Neuronal stem cell (in vitro differentiated cells): ENCODE data around the gene UNKL.
A peak's percentile ranks its signal among the peaks of the same experiment; 100 is the strongest.

Source experiments
- DNase-seq: peaks from one replicate; pipeline ENCODE4 v3.0.0-alpha.2; 2013; ENCODE audit warnings: low spot score
- H2AFZ ChIP-seq: one replicate; pipeline ENCODE4 v1.6.1; 2013; ENCODE audit warnings: mild to moderate bottlenecking, low read length, inconsistent platforms
- H2AK5ac ChIP-seq: 2 replicates; pipeline ENCODE4 v1.6.1; 2013; ENCODE audit warnings: low read depth, mild to moderate bottlenecking, inconsistent platforms, low read length, moderate library complexity, mixed read lengths
- H2BK120ac ChIP-seq: 2 replicates; pipeline ENCODE4 v1.6.1; 2013; ENCODE audit warnings: low read depth, mild to moderate bottlenecking, inconsistent platforms, low read length, moderate library complexity, mixed read lengths
- H2BK12ac ChIP-seq: one replicate; pipeline ENCODE4 v1.6.1; 2013; ENCODE audit warnings: low read length, inconsistent platforms
- H2BK15ac ChIP-seq: 2 replicates; pipeline ENCODE4 v1.6.1; 2013; ENCODE audit warnings: mild to moderate bottlenecking, low read length, inconsistent platforms, mixed read lengths
- H2BK5ac ChIP-seq: one replicate; pipeline ENCODE4 v1.6.1; 2013; ENCODE audit warnings: inconsistent platforms, mild to moderate bottlenecking, low read length, moderate library complexity
- H3K14ac ChIP-seq: one replicate; pipeline ENCODE4 v1.6.1; 2013; ENCODE audit warnings: low read length, inconsistent platforms
- H3K18ac ChIP-seq: 2 replicates; pipeline ENCODE4 v1.6.1; 2013; ENCODE audit warnings: low read length, inconsistent platforms
- H3K23ac ChIP-seq: 2 replicates; pipeline ENCODE4 v1.6.1; 2013; ENCODE audit warnings: low read depth, mild to moderate bottlenecking, mixed read lengths, low read length, inconsistent platforms; ENCODE audit not compliant: poor library complexity
- H3K27ac ChIP-seq: replicated peaks from 3 replicates; pipeline ENCODE4 v1.5.1; 2013; ENCODE audit warnings: low read length, inconsistent platforms
- H3K27me3 ChIP-seq, 3 experiments: 2 replicates each; pipeline ENCODE4 v1.6.1; 2013; ENCODE audit warnings: low read length in 3 of 3, mild to moderate bottlenecking in 2 of 3, inconsistent platforms in 1 of 3, low read depth in 1 of 3, mixed read lengths in 1 of 3, moderate library complexity in 1 of 3; ENCODE audit not compliant: control insufficient read depth in 3 of 3, insufficient read depth in 3 of 3
- H3K36me3 ChIP-seq, 2 donors: replicated peaks in 1 of 2; 2 replicates each; pipeline ENCODE4 v1.6.1; 2013; ENCODE audit warnings: low read length in 2 of 2; ENCODE audit not compliant: control insufficient read depth in 2 of 2, insufficient read depth in 2 of 2
- H3K4ac ChIP-seq: 2 replicates; pipeline ENCODE4 v1.6.1; 2013; ENCODE audit warnings: inconsistent platforms, mild to moderate bottlenecking, low read length, moderate library complexity
- H3K4me1 ChIP-seq, 2 donors: 1 replicate in 1 of 2; 2 replicates in 1 of 2; pipeline ENCODE4 v1.6.1; 2013; ENCODE audit warnings: low read length in 2 of 2, low read depth in 1 of 2; ENCODE audit not compliant: control insufficient read depth in 2 of 2, insufficient read depth in 1 of 2
- H3K4me2 ChIP-seq: one replicate; pipeline ENCODE4 v1.6.1; 2013; ENCODE audit warnings: mild to moderate bottlenecking, low read length, inconsistent platforms; ENCODE audit not compliant: insufficient read depth, poor library complexity, severe bottlenecking
- H3K4me3 ChIP-seq, 2 donors: 2 replicates each; pipeline ENCODE4 v1.5.1; 2013; ENCODE audit warnings: low read length in 2 of 2, mild to moderate bottlenecking in 2 of 2, inconsistent platforms in 1 of 2, moderate library complexity in 1 of 2
- H3K79me1 ChIP-seq: one replicate; pipeline ENCODE4 v1.6.1; 2013; ENCODE audit warnings: low read depth, mild to moderate bottlenecking, inconsistent platforms, low read length, moderate library complexity
- H3K9ac ChIP-seq: one replicate; pipeline ENCODE4 v1.6.1; 2013; ENCODE audit warnings: mild to moderate bottlenecking, low read depth, low read length, inconsistent platforms; ENCODE audit not compliant: poor library complexity
- H3K9me3 ChIP-seq, 2 donors: replicated peaks in 1 of 2; 2 replicates each; pipeline versions ENCODE3 to v1.6.1; 2013; ENCODE audit warnings: low read length in 2 of 2, mild to moderate bottlenecking in 2 of 2, inconsistent platforms in 1 of 2, low read depth in 1 of 2, mixed read lengths in 1 of 2, moderate library complexity in 1 of 2; ENCODE audit not compliant: control insufficient read depth in 2 of 2, insufficient read depth in 1 of 2
- H4K8ac ChIP-seq: one replicate; pipeline ENCODE4 v1.6.1; 2013; ENCODE audit warnings: low read depth, mild to moderate bottlenecking, inconsistent platforms, low read length, moderate library complexity
- H4K91ac ChIP-seq: one replicate; pipeline ENCODE4 v1.6.1; 2013; ENCODE audit warnings: low read length, low read depth, mild to moderate bottlenecking, inconsistent platforms; ENCODE audit not compliant: poor library complexity
- WGBS, 2 donors: extraction: QIAGEN DNeasy Blood & Tissue Kit; methylation state at CpG; one replicate each; pipeline ENCODE4 v1.1.7; 2013; ENCODE audit warnings: missing lambda C conversion rate in 2 of 2, mixed read lengths in 1 of 2; ENCODE audit not compliant: insufficient read length in 2 of 2, insufficient replicate concordance in 1 of 2; ENCODE audit errors: extremely low coverage in 2 of 2; 5-methylcytosine and 5-hydroxymethylcytosine counted together

The UNKL gene

DNA sequence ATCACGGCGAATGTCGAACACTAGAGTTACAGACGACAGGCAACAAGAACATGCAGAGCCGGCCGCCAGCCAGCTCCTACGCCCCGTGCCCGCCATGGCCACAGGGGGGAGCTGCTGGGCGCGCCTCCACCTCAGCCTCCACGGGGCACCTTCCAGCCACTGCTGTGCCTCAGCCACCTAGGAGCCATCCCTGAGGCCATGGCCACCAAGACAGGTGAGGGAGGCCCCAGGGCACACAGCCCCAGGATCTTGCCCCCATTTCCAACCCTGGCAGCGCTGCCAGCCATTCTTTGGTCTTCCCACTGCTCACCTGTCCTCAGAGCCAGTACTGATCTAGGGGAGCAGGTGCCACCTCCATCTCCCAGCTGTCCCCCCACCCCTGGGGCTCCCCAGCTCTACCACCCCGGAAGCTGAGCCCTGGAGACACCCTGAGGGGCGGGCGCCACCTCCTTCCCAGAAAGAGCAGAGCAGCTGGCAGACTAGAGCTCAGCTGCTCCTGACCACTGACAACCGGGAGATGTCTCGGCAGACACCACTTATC lies 50.9 kb downstream of the UNKL start:
- Histone ChIP-seq H4K8ac (no peak overlapping the region), H3K4me1 (no peaks in the 10 kb centered on the region), H3K18ac (no peak overlapping the region), H3K27ac (no peak overlapping the region), H2BK12ac (no peak overlapping the region), H3K36me3 (peaks cover 35 to 65% of the 10 kb centered on the region in 2 donors), H3K4me2 (no peak overlapping the region), H2BK15ac (no peak overlapping the region), H2AK5ac (no peak overlapping the region), H3K79me1 (peaks cover 14% of the 10 kb centered on the region), H3K23ac (peak overlapping the region; percentile 43), H2AFZ (no peak overlapping the region), H3K4me3 (no peak overlapping the region), H3K27me3 (no peaks in the 10 kb centered on the region), H2BK120ac (no peak overlapping the region), H3K4ac (no peak overlapping the region), H4K91ac (no peak overlapping the region), H3K9ac (peak overlapping the region; percentile 4), H3K14ac (peak overlapping the region; percentile 38), H3K9me3 (peaks cover 0 to 2% of the 10 kb centered on the region in 2 donors), H2BK5ac (no peak overlapping the region)
- WGBS, 2 donors = no CpG with 5 or more reads among the region's 18 CpGs
- no peak for DNase-seq

DNA sequence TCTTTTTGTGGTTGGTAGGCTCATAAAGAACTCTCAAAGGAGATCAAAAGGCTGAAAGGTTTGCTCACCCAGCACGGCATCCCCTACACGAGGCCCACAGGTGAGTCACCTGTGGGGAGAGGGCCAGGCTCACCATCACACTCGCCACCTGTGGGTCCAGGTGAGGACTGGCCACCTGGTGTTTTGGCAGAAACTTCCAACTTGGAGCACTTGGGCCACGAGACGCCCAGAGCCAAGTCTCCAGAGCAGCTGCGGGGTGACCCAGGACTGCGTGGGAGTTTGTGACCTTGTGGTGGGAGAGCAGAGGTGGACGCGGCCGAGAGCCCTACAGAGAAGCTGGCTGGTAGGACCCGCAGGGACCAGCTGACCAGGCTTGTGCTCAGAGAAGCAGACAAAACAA lies 51.7 kb downstream of the UNKL start:
- Histone ChIP-seq H2BK5ac (no peak overlapping the region), H3K79me1 (peaks cover 14% of the 10 kb centered on the region), H2BK15ac (no peak overlapping the region), H3K27me3 (no peaks in the 10 kb centered on the region), H4K8ac (no peak overlapping the region), H2AFZ (no peak overlapping the region), H2AK5ac (no peak overlapping the region), H3K4me3 (no peak overlapping the region), H3K9ac (no peak overlapping the region), H2BK120ac (no peak overlapping the region), H4K91ac (no peak overlapping the region), H3K4me2 (no peak overlapping the region), H3K27ac (no peak overlapping the region), H3K14ac (no peak overlapping the region), H3K4me1 (no peaks in the 10 kb centered on the region), H3K18ac (no peak overlapping the region), H2BK12ac (no peak overlapping the region), H3K23ac (peak overlapping the region; percentile 55), H3K4ac (no peak overlapping the region), H3K36me3 (peaks cover 35 to 64% of the 10 kb centered on the region in 2 donors), H3K9me3 (peaks cover 0 to 2% of the 10 kb centered on the region in 2 donors)
- WGBS, 2 donors = no CpG with 5 or more reads among the region's 11 CpGs
- DNase-seq = no peak

DNA sequence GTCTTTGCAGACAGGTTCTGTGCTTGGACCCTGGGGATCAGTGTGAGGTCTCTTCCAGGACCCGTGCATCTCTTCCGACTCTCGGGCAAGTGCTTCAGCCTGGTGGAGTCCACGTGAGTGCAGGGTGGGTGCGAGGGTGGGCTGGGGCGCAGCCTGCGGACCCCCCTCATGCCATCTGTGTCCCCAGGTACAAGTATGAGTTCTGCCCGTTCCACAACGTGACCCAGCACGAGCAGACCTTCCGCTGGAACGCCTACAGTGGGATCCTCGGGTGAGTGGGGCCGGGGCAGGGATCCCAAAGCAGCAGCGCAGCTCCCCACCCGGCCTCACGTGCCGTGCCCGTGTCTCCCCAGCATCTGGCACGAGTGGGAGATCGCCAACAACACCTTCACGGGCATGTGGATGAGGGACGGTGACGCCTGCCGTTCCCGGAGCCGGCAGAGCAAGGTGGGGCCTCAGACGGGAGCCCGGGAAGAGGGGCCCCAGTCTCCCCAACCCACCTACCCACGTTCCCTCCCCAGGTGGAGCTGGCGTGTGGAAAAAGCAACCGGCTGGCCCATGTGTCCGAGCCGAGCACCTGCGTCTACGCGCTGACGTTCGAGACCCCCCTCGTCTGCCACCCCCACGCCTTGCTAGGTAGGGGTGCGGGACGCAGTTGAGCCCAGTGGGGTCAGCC lies 52.7 kb downstream of the UNKL start:
- Histone ChIP-seq H2BK12ac (peak overlapping the region; percentile 10), H2AK5ac (no peak overlapping the region), H2BK5ac (no peak overlapping the region), H3K79me1 (peaks cover 15% of the 10 kb centered on the region), H3K4me3 (no peak overlapping the region), H3K18ac (no peak overlapping the region), H4K91ac (no peak overlapping the region), H2AFZ (no peak overlapping the region), H3K9me3 (peaks cover 0 to 2% of the 10 kb centered on the region in 2 donors), H2BK15ac (no peak overlapping the region), H3K4me2 (no peak overlapping the region), H3K4me1 (no peaks in the 10 kb centered on the region), H3K27ac (no peak overlapping the region), H4K8ac (no peak overlapping the region), H3K36me3 (peaks cover 32 to 58% of the 10 kb centered on the region in 2 donors), H3K9ac (peak overlapping the region; percentile 60), H2BK120ac (no peak overlapping the region), H3K14ac (peak overlapping the region; percentile 71), H3K27me3 (no peaks in the 10 kb centered on the region), H3K23ac (no peak overlapping the region), H3K4ac (no peak overlapping the region)
- DNase-seq = no peak
- WGBS, 2 donors = no CpG with 5 or more reads among the region's 43 CpGs

DNA sequence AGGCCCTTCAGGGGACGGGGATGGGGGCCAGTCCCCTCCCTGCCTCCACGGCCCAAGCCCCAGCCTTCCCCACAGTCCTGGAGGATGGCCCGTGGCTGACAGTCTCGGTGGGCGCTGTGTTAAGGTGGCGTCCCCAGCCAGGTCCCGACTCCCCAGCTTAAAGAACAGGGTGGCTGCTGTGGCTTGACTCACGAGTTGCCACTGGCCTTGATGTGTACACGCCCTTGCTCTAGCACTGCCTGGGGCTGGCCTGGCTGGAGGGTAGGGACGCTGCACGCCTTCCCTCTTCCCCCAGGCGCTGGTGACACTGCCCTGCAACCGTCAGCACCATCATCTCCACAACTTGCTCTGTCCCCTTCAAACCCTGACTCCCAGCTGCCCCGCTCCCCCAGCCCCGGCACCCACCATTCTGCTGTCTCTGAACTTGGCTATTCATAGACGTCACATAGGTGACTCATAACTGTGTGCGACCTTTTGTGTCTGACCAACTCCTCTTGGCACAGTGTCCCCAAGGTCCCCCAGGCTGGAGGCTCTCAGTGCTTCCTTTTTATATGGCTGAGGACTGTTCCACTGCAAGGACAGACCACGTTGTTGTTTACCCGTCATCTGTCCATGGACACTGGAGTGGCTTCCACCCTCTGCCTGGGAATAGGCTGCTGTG lies 56.5 kb downstream of the UNKL start:
- no peak overlapping the region for H3K4me2 ChIP-seq
- no CpG with 5 or more reads among the region's 19 CpGs for WGBS, 2 donors

More for the DNA sequence above, 56.5 kb downstream of the UNKL start:
- no peak overlapping the region for H3K9ac ChIP-seq
- no peaks in the 10 kb centered on the region for H3K27me3 ChIP-seq
- no peak overlapping the region for H2BK15ac ChIP-seq
- no peak for DNase-seq
- no peak overlapping the region for H4K8ac ChIP-seq
- H3K18ac ChIP-seq = no peak overlapping the region
- H3K27ac ChIP-seq = no peak overlapping the region
- H3K4me1 ChIP-seq = no peaks in the 10 kb centered on the region
- peaks cover 12 to 22% of the 10 kb centered on the region in 2 donors for H3K36me3 ChIP-seq
- no peak overlapping the region for H2AK5ac ChIP-seq
- H3K4ac ChIP-seq = no peak overlapping the region
- no peak overlapping the region for H2BK120ac ChIP-seq
- H3K4me3 ChIP-seq = peak overlapping the region in 1 of 2 donors; percentile 37
- H3K79me1 ChIP-seq = peaks cover 21% of the 10 kb centered on the region
- no peak overlapping the region for H3K14ac ChIP-seq
- H2BK5ac ChIP-seq = no peak overlapping the region
- no peak overlapping the region for H2AFZ ChIP-seq
- H3K9me3 ChIP-seq = no peaks in the 10 kb centered on the region
- H4K91ac ChIP-seq = no peak overlapping the region
- H3K23ac ChIP-seq = no peak overlapping the region
- H2BK12ac ChIP-seq = no peak overlapping the region
